BLaER1 treated with 17β-estradiol and CSF1 and Interleukin-3, amounts not matched to agents 10 nM and 100 nM (cell line): ENCODE results near the gene CXorf49.
"Not testable (repeated sequence)": the region's sequence is repeated elsewhere in the genome, so short reads cannot be mapped to it uniquely, and the experiment has no call there.

Experiments
- H3K27ac ChIP-seq, 11 experiments: shearing (Covaris generic); formaldehyde crosslinking; 2 replicates each; pipeline ENCODE4 v1.8.1; 2022
- H3K27me3 ChIP-seq, 11 experiments: shearing (Covaris generic); formaldehyde crosslinking; 2 replicates each; pipeline ENCODE4 v1.8.1; 2022
- H3K36me3 ChIP-seq, 11 experiments: shearing (Covaris generic); formaldehyde crosslinking; 2 replicates each; pipeline ENCODE4 v1.8.1; 2022
- H3K4me1 ChIP-seq, 10 experiments: shearing (Covaris generic); formaldehyde crosslinking; 2 replicates each; pipeline ENCODE4 v1.8.1; 2022
- H3K4me2 ChIP-seq, 11 experiments: shearing (Covaris generic); formaldehyde crosslinking; 2 replicates each; pipeline ENCODE4 v1.8.1; 2022
- H3K4me3 ChIP-seq, 10 experiments: shearing (Covaris generic); formaldehyde crosslinking; 2 replicates each; pipeline ENCODE4 v1.8.1; 2022
- H3K9ac ChIP-seq, 11 experiments: shearing (Covaris generic); formaldehyde crosslinking; 2 replicates each; pipeline ENCODE4 v1.8.1; 2022
- H3K9me3 ChIP-seq, 11 experiments: shearing (Covaris generic); formaldehyde crosslinking; replicated peaks in 1 of 11; 2 replicates each; pipeline ENCODE4 v1.8.1; 2022
- H4K20me1 ChIP-seq, 11 experiments: shearing (Covaris generic); formaldehyde crosslinking; 2 replicates each; pipeline ENCODE4 v1.8.1; 2022

The CXorf49 gene

GRCh38 chrX:71718185-71718584, at the start of gene CXorf49:
Gene CXorf49 (minus strand): TSS chrX:71718285. CDS start chrX:71718151, 134 bp downstream.
- H3K4me2 ChIP-seq, H3K36me3 ChIP-seq, H3K4me1 ChIP-seq, H3K27me3 ChIP-seq, H3K27ac ChIP-seq, H3K4me3 ChIP-seq, H3K9me3 ChIP-seq, H3K9ac ChIP-seq, H4K20me1 ChIP-seq: not testable (repeated sequence)

DNA sequence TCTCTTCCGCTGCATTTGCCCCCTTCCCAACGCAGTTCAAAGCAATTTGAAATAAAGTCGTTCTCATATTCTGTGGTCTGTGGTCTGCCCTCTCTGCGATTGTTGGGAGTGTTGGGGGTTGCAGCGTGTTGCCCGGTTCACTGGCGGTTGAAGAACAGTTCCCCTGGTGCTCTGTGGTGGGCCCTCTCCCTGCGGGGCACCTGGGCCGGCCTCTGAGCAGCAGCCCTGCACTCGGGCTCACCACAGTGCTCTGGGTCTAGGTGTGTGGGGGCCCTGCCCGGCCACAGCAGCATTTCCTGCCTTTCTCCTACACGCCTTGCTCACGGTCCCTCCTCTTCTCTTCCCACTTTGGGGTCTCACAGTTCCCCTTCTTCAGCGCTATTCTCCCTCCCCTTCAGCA, 49.0 kb upstream of the CXorf49 start:
- H3K36me3 ChIP-seq, H3K27me3 ChIP-seq, H3K9me3 ChIP-seq, H3K4me2 ChIP-seq, H3K4me3 ChIP-seq, H4K20me1 ChIP-seq, H3K9ac ChIP-seq, H3K4me1 ChIP-seq, H3K27ac ChIP-seq: not testable (repeated sequence)

- H3K4me3 ChIP-seq, H3K4me2 ChIP-seq, H3K9me3 ChIP-seq, H3K27me3 ChIP-seq, H3K9ac ChIP-seq, H3K27ac ChIP-seq, H3K4me1 ChIP-seq, H4K20me1 ChIP-seq, H3K36me3 ChIP-seq: not testable (repeated sequence)
These were observed 47.5 kb upstream of the CXorf49 start for GRCh38 chrX:71765613-71766012.

- not testable (repeated sequence) for H3K4me1 ChIP-seq, H3K27me3 ChIP-seq, H3K4me2 ChIP-seq, H4K20me1 ChIP-seq, H3K36me3 ChIP-seq, H3K4me3 ChIP-seq, H3K9me3 ChIP-seq, H3K9ac ChIP-seq, H3K27ac ChIP-seq
These were observed 46.7 kb upstream of the CXorf49 start for GRCh38 chrX:71764832-71765231.

GRCh38 chrX:71763049-71763448, 45.0 kb upstream of the CXorf49 start, which contains the start of gene CXorf49B:
Gene CXorf49B (plus strand): TSS chrX:71763349. CDS start chrX:71763424, 75 bp downstream.
- H3K9ac ChIP-seq, H3K27me3 ChIP-seq, H3K4me2 ChIP-seq, H4K20me1 ChIP-seq, H3K27ac ChIP-seq, H3K4me3 ChIP-seq, H3K36me3 ChIP-seq, H3K9me3 ChIP-seq, H3K4me1 ChIP-seq: not testable (repeated sequence)

DNA sequence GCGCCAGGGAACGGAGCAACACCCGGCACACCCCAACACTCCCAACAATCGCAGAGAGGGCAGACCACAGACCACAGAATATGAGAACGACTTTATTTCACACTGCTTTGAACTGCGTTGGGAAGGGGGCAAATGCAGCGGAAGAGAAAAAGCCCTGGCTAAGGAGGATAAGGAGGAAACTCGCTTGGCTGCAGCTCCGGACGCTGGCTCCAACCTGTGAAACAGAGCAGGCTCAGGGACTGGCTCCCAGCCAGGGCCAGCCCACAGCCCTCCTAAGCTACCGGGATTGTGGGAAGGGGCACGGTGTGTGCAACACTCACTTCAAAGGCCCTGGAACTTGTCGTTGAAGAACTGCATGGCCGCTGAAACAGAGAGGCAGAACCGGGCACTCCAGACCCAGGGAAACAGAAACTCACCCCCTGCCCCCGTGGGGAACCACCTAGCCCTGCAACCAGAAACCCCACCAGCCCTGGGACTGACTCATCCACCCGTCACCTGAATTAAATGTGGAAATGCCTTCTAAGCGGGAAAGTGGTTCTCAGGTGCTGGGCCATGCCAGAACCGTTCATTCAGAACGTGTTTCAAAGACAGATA, 42.7 kb upstream of the CXorf49 start:
- H3K36me3 ChIP-seq, H3K27ac ChIP-seq, H3K9me3 ChIP-seq: not testable (repeated sequence)

GRCh38 chrX:71720289-71720886, 2.3 kb upstream of the CXorf49 start:
- not testable (repeated sequence) for H3K4me3 ChIP-seq, H3K9me3 ChIP-seq, H3K27ac ChIP-seq, H3K4me1 ChIP-seq, H4K20me1 ChIP-seq, H3K36me3 ChIP-seq, H3K4me2 ChIP-seq, H3K27me3 ChIP-seq, H3K9ac ChIP-seq

More for the DNA sequence above, 42.7 kb upstream of the CXorf49 start:
- H4K20me1 ChIP-seq, H3K4me1 ChIP-seq, H3K4me2 ChIP-seq, H3K9ac ChIP-seq, H3K4me3 ChIP-seq, H3K27me3 ChIP-seq: not testable (repeated sequence)

- H3K4me3 ChIP-seq, H3K27ac ChIP-seq, H3K4me2 ChIP-seq, H3K4me1 ChIP-seq, H4K20me1 ChIP-seq, H3K9ac ChIP-seq, H3K27me3 ChIP-seq, H3K9me3 ChIP-seq, H3K36me3 ChIP-seq: not testable (repeated sequence)
These were observed 1.1 kb upstream of the CXorf49 start for GRCh38 chrX:71719195-71719594.

GRCh38 chrX:71716323-71716722, 1.8 kb downstream of the CXorf49 start:
- H3K4me1 ChIP-seq, H3K9ac ChIP-seq, H3K9me3 ChIP-seq, H3K27ac ChIP-seq, H3K27me3 ChIP-seq, H3K4me3 ChIP-seq, H4K20me1 ChIP-seq, H3K36me3 ChIP-seq, H3K4me2 ChIP-seq: not testable (repeated sequence)

GRCh38 chrX:71715551-71715950, 2.5 kb downstream of the CXorf49 start:
- H3K4me2 ChIP-seq: not testable (repeated sequence)

DNA sequence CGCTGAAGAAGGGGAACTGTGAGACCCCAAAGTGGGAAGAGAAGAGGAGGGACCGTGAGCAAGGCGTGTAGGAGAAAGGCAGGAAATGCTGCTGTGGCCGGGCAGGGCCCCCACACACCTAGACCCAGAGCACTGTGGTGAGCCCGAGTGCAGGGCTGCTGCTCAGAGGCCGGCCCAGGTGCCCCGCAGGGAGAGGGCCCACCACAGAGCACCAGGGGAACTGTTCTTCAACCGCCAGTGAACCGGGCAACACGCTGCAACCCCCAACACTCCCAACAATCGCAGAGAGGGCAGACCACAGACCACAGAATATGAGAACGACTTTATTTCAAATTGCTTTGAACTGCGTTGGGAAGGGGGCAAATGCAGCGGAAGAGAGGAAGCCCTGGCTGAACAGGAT, 4.0 kb downstream of the CXorf49 start:
- H3K36me3 ChIP-seq, H3K4me1 ChIP-seq, H3K4me3 ChIP-seq, H4K20me1 ChIP-seq, H3K27ac ChIP-seq, H3K27me3 ChIP-seq, H3K9ac ChIP-seq, H3K9me3 ChIP-seq, H3K4me2 ChIP-seq: not testable (repeated sequence)

More at GRCh38 chrX:71715551-71715950, 2.5 kb downstream of the CXorf49 start:
- not testable (repeated sequence) for H3K27me3 ChIP-seq, H4K20me1 ChIP-seq, H3K9ac ChIP-seq, H3K36me3 ChIP-seq, H3K27ac ChIP-seq, H3K4me3 ChIP-seq, H3K9me3 ChIP-seq, H3K4me1 ChIP-seq

DNA sequence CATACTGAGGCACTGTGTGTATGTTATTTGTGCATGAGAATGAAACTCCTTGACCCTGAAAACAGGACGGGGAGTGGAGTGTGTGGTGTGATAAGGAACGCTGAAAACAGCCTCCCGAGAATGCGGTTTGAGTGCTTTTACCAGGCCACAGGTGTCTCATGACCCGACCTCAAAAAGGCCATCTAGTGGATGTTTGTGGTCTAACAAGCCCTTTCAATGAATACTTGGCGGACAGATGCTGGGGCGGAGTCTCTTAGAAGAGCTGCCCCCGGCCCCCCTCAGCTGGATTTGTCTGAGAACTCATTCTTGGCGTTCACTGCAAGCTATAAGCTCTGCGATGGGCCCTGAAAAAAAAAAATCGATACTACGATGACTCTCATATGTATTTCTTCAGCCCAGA, 15.2 kb downstream of the CXorf49 start:
- H3K9ac ChIP-seq, H4K20me1 ChIP-seq, H3K9me3 ChIP-seq, H3K36me3 ChIP-seq, H3K4me3 ChIP-seq, H3K4me2 ChIP-seq, H3K27me3 ChIP-seq, H3K4me1 ChIP-seq, H3K27ac ChIP-seq: not testable (repeated sequence)

DNA sequence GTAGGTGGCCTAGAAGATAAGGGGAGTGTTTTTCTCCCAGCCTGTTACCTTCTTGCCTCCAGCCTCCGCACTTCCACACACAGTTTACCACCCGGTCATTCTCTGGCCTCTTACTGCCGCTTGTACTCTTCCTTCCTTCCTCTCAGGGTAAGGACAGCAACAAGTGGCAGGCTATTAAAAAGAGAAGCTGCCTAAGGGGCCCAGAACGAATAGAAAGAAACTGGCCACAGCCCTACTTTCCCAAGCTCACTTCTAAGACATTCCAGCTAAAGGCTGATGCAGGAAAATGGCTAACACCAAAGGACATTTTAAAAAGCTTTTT, 19.1 kb downstream of the CXorf49 start:
- not testable (repeated sequence) for H3K4me2 ChIP-seq

GRCh38 chrX:71698299-71699022, 19.6 kb downstream of the CXorf49 start:
- H3K9me3 ChIP-seq, H3K36me3 ChIP-seq, H3K27ac ChIP-seq, H3K4me2 ChIP-seq, H4K20me1 ChIP-seq, H3K4me1 ChIP-seq, H3K9ac ChIP-seq, H3K27me3 ChIP-seq, H3K4me3 ChIP-seq: not testable (repeated sequence)

More for the DNA sequence above, 19.1 kb downstream of the CXorf49 start:
- not testable (repeated sequence) for H3K4me3 ChIP-seq, H3K4me1 ChIP-seq, H3K9ac ChIP-seq, H4K20me1 ChIP-seq, H3K9me3 ChIP-seq, H3K36me3 ChIP-seq, H3K27me3 ChIP-seq, H3K27ac ChIP-seq
